ENCODE data around the gene NSL1. TPM values are rescaled to one million over a fixed set of nuclear protein-coding genes. Genes with fewer than 3 reads are reported as not detected.
A peak's percentile ranks its signal among the peaks of the same experiment; 100 is the strongest.

The NSL1 gene
- total and polyA plus RNA-seq, 9 donors: 26.1 to 35.2 (median 32.0) TPM

GRCh38 chr1:212699625-212700222 is 91.9 kb downstream of the NSL1 start, which contains the start of gene BATF3:
BATF3 (minus strand) TSS chr1:212699840; CDS start chr1:212699762, 78 bp downstream.
- peaks cover 46% of the 10 kb centered on the region for H3K27me3 ChIP-seq (ENCODE audit: control insufficient read depth, insufficient read depth, low read length)
- peaks cover 24% of the 10 kb centered on the region for H3K4me1 ChIP-seq (ENCODE audit: control insufficient read depth, insufficient read depth, low read length)
- H3K27ac ChIP-seq (ENCODE audit: low read length): peak within 1 kb of the TSS; percentile 10
- peak within 1 kb of the TSS; percentile 57 for H3K4me3 ChIP-seq (ENCODE audit: low read length)
- WGBS (ENCODE audit: insufficient coverage): under 1% methylated on average over 66 of the region's 79 CpGs
- peak; percentile 59 for DNase-seq
- no peaks in the 10 kb centered on the region for H3K9me3 ChIP-seq (replicated peaks; ENCODE audit: control insufficient read depth, low read depth, low read length)
- H3K36me3 ChIP-seq (ENCODE audit: control insufficient read depth, insufficient read depth, low read length): no peaks in the 10 kb centered on the region

GRCh38 chr1:212699104-212699624 is 92.4 kb downstream of the NSL1 start:
- no peaks in the 10 kb centered on the region for H3K36me3 ChIP-seq (ENCODE audit: control insufficient read depth, insufficient read depth, low read length)
- no peaks in the 10 kb centered on the region for H3K9me3 ChIP-seq (replicated peaks; ENCODE audit: control insufficient read depth, low read depth, low read length)
- no peak overlapping the region for H3K27ac ChIP-seq (ENCODE audit: low read length)
- WGBS (ENCODE audit: insufficient coverage): under 1% methylated on average over 37 of the region's 42 CpGs
- DNase-seq: peak; percentile 34
- peaks cover 24% of the 10 kb centered on the region for H3K4me1 ChIP-seq (ENCODE audit: control insufficient read depth, insufficient read depth, low read length)
- H3K27me3 ChIP-seq (ENCODE audit: control insufficient read depth, insufficient read depth, low read length): peaks cover 46% of the 10 kb centered on the region
- H3K4me3 ChIP-seq (ENCODE audit: low read length): peak overlapping the region; percentile 50

GRCh38 chr1:212698467-212699103 is 93.0 kb downstream of the NSL1 start:
- Histone ChIP-seq H3K4me1 (ENCODE audit: control insufficient read depth, insufficient read depth, low read length) (peaks cover 24% of the 10 kb centered on the region), H3K4me3 (ENCODE audit: low read length) (peak overlapping the region; percentile 50), H3K27ac (ENCODE audit: low read length) (no peak overlapping the region), H3K9me3 (replicated peaks; ENCODE audit: control insufficient read depth, low read depth, low read length) (no peaks in the 10 kb centered on the region), H3K27me3 (ENCODE audit: control insufficient read depth, insufficient read depth, low read length) (peaks cover 40% of the 10 kb centered on the region), H3K36me3 (ENCODE audit: control insufficient read depth, insufficient read depth, low read length) (no peaks in the 10 kb centered on the region)
- DNase-seq: no peak
- WGBS (ENCODE audit: insufficient coverage): 7% methylated on average over 9 of the region's 12 CpGs

- peaks cover 39% of the 10 kb centered on the region for H3K27me3 ChIP-seq (ENCODE audit: control insufficient read depth, insufficient read depth, low read length)
- 70% methylated on average over 2 of the region's 13 CpGs for WGBS (ENCODE audit: insufficient coverage)
Observed at GRCh38 chr1:212696721-212697331, 94.8 kb downstream of the NSL1 start.

GRCh38 chr1:212692774-212693644 is 98.6 kb downstream of the NSL1 start:
- Histone ChIP-seq H3K27me3 (ENCODE audit: control insufficient read depth, insufficient read depth, low read length) (peaks cover 10% of the 10 kb centered on the region), H3K27ac (ENCODE audit: low read length) (no peak overlapping the region), H3K9me3 (replicated peaks; ENCODE audit: control insufficient read depth, low read depth, low read length) (no peaks in the 10 kb centered on the region), H3K4me3 (ENCODE audit: low read length) (no peak overlapping the region), H3K36me3 (ENCODE audit: control insufficient read depth, insufficient read depth, low read length) (no peaks in the 10 kb centered on the region), H3K4me1 (ENCODE audit: control insufficient read depth, insufficient read depth, low read length) (no peaks in the 10 kb centered on the region)
- WGBS (ENCODE audit: insufficient coverage): 88% methylated on average over 4 of the region's 9 CpGs
- no peak for DNase-seq

More at GRCh38 chr1:212696721-212697331, 94.8 kb downstream of the NSL1 start:
- no peaks in the 10 kb centered on the region for H3K36me3 ChIP-seq (ENCODE audit: control insufficient read depth, insufficient read depth, low read length)
- no peaks in the 10 kb centered on the region for H3K9me3 ChIP-seq (replicated peaks; ENCODE audit: control insufficient read depth, low read depth, low read length)
- no peak overlapping the region for H3K4me3 ChIP-seq (ENCODE audit: low read length)
- H3K4me1 ChIP-seq (ENCODE audit: control insufficient read depth, insufficient read depth, low read length): peaks cover 24% of the 10 kb centered on the region
- DNase-seq: no peak
- no peak overlapping the region for H3K27ac ChIP-seq (ENCODE audit: low read length)

- WGBS (ENCODE audit: insufficient coverage): 87% methylated on average over 2 of the region's 9 CpGs
- Histone ChIP-seq H3K4me1 (ENCODE audit: control insufficient read depth, insufficient read depth, low read length) (no peaks in the 10 kb centered on the region), H3K27ac (ENCODE audit: low read length) (no peak overlapping the region), H3K27me3 (ENCODE audit: control insufficient read depth, insufficient read depth, low read length) (peaks cover 3% of the 10 kb centered on the region), H3K4me3 (ENCODE audit: low read length) (no peak overlapping the region), H3K9me3 (replicated peaks; ENCODE audit: control insufficient read depth, low read depth, low read length) (no peaks in the 10 kb centered on the region), H3K36me3 (ENCODE audit: control insufficient read depth, insufficient read depth, low read length) (no peaks in the 10 kb centered on the region)
- DNase-seq: no peak
Observed at GRCh38 chr1:212691561-212692071, 100.0 kb downstream of the NSL1 start.

- peaks cover 2% of the 10 kb centered on the region for H3K27me3 ChIP-seq (ENCODE audit: control insufficient read depth, insufficient read depth, low read length)
- no peak overlapping the region for H3K4me3 ChIP-seq (ENCODE audit: low read length)
- no peaks in the 10 kb centered on the region for H3K4me1 ChIP-seq (ENCODE audit: control insufficient read depth, insufficient read depth, low read length)
- H3K27ac ChIP-seq (ENCODE audit: low read length): no peak overlapping the region
- H3K9me3 ChIP-seq (replicated peaks; ENCODE audit: control insufficient read depth, low read depth, low read length): no peaks in the 10 kb centered on the region
- no peaks in the 10 kb centered on the region for H3K36me3 ChIP-seq (ENCODE audit: control insufficient read depth, insufficient read depth, low read length)
- 90% methylated on average over 2 of the region's 4 CpGs for WGBS (ENCODE audit: insufficient coverage)
- no peak for DNase-seq
Observed at GRCh38 chr1:212690816-212691403, 100.7 kb downstream of the NSL1 start.

GRCh38 chr1:212689758-212690529 is 101.6 kb downstream of the NSL1 start:
- Histone ChIP-seq H3K27ac (ENCODE audit: low read length) (no peak overlapping the region), H3K36me3 (ENCODE audit: control insufficient read depth, insufficient read depth, low read length) (no peaks in the 10 kb centered on the region), H3K4me3 (ENCODE audit: low read length) (no peak overlapping the region), H3K27me3 (ENCODE audit: control insufficient read depth, insufficient read depth, low read length) (peaks cover 2% of the 10 kb centered on the region), H3K4me1 (ENCODE audit: control insufficient read depth, insufficient read depth, low read length) (no peaks in the 10 kb centered on the region), H3K9me3 (replicated peaks; ENCODE audit: control insufficient read depth, low read depth, low read length) (no peaks in the 10 kb centered on the region)
- WGBS (ENCODE audit: insufficient coverage): 62% methylated on average over 7 of the region's 12 CpGs
- DNase-seq: no peak

GRCh38 chr1:212689196-212689725 is 102.3 kb downstream of the NSL1 start:
- WGBS (ENCODE audit: insufficient coverage): 67% methylated on average over 3 of the region's 5 CpGs
- Histone ChIP-seq H3K9me3 (replicated peaks; ENCODE audit: control insufficient read depth, low read depth, low read length) (no peaks in the 10 kb centered on the region), H3K4me1 (ENCODE audit: control insufficient read depth, insufficient read depth, low read length) (no peaks in the 10 kb centered on the region)

More at GRCh38 chr1:212689196-212689725, 102.3 kb downstream of the NSL1 start:
- DNase-seq: no peak
- Histone ChIP-seq H3K27me3 (ENCODE audit: control insufficient read depth, insufficient read depth, low read length) (peaks cover 2% of the 10 kb centered on the region), H3K27ac (ENCODE audit: low read length) (no peak overlapping the region), H3K36me3 (ENCODE audit: control insufficient read depth, insufficient read depth, low read length) (no peaks in the 10 kb centered on the region), H3K4me3 (ENCODE audit: low read length) (no peak overlapping the region)

All from muscle of leg (tissue), 11 donors.